K562 (cell line): Measurements from ENCODE around the gene APOBEC3G. TPM values are rescaled to one million over a fixed set of nuclear protein-coding genes. Genes with fewer than 3 reads are reported as not detected.

Experiments used
- CCNT2 ChIP-seq: IDR thresholded peaks from 2 replicates; pipeline ENCODE4 v1.6.1; 2011; ENCODE audit warnings: borderline replicate concordance, low read depth, mild to moderate bottlenecking, moderate library complexity, mixed read lengths, low read length; ENCODE audit not compliant: insufficient read length; ENCODE audit errors: extremely low read depth
- CHD2 ChIP-seq: IDR thresholded peaks from 2 replicates; pipeline ENCODE4 v1.6.1; 2011; ENCODE audit warnings: low read depth, low read length
- MIER1 ChIP-seq: fragments of 450-650 bp; IDR thresholded peaks from 2 replicates; pipeline ENCODE4 v1.6.1; 2016; ENCODE audit warnings: antibody characterized with exemption, mild to moderate bottlenecking, low read depth
- SPI1 ChIP-seq: IDR thresholded peaks from 2 replicates; pipeline ENCODE4 v1.6.1; 2011; ENCODE audit warnings: low read depth, low read length, control low read depth, borderline replicate concordance
- YY1 ChIP-seq, 3 experiments: IDR thresholded peaks; 2 replicates each; pipeline ENCODE4 v1.6.1; 2011; ENCODE audit warnings: low read length in 2 of 3, mild to moderate bottlenecking in 2 of 3, moderate library complexity in 2 of 3, borderline replicate concordance in 1 of 3, control low read depth in 1 of 3, low read depth in 1 of 3; ENCODE audit not compliant: insufficient read depth in 3 of 3, insufficient replicate concordance in 2 of 3, control insufficient read depth in 1 of 3, insufficient read length in 1 of 3; ENCODE audit errors: extremely low read depth in 1 of 3
- polyA plus RNA-seq, 8 experiments: library from polyadenylated mRNA; depleted of rRNA in 4 of 8; stranded (reverse) in 5 of 8; unstranded in 3 of 8; fragments of >200 nt; fragmentation: Nextera tagmentation in 2 of 8; fragmentation: Illumina TruSeq in 1 of 8; extraction: Ambion mirVana in 2 of 8; extraction: Trizol in 1 of 8; gene quantifications; 2 replicates each; pipeline versions ENCODE4 v1.2.1 to v1.2.3, GENCODE V29; 2011 to 2014; ENCODE audit warnings: inconsistent platforms in 1 of 8, missing spikeins in 1 of 8
- total RNA-seq, 7 experiments: library from RNA; depleted of rRNA in 6 of 7; stranded (reverse); fragments of >200 nt in 6 of 7; fragmentation: Illumina TruSeq in 2 of 7; extraction: Trizol in 2 of 7; gene quantifications; 2 replicates each; pipeline versions ENCODE4 v1.2.1 to v1.2.3, GENCODE V29; 2011 to 2021; ENCODE audit warnings: low replicate concordance in 1 of 7
- TF ChIP-seq, protein P1 (sequence below): fragments of 450-650 bp; IDR thresholded peaks from 2 replicates; pipeline ENCODE4 v1.6.1; 2018; ENCODE audit not compliant: partially characterized antibody
- TF ChIP-seq, protein P2 (sequence below), 3 experiments: fragments of 200-800 bp in 1 of 3; sonication (Bioruptor generic) in 1 of 3; sonication (generic) in 1 of 3; formaldehyde crosslinking in 1 of 3; IDR thresholded peaks; 2 replicates each; pipeline versions ENCODE4 v1.6.1 to v1.8.0; 2016 to 2022; ENCODE audit warnings: mild to moderate bottlenecking in 2 of 3, missing compliant biosample characterization in 2 of 3, missing genetic modification characterization in 2 of 3, missing genetic modification reagents in 1 of 3

APOBEC3G gene
- total and polyA plus RNA-seq, 9 of the 15 experiments (the other 6 are each of a cell fraction or from before 2014, with no cell fraction given): 5.2 to 20.8 (median 11.4) TPM

DNA sequence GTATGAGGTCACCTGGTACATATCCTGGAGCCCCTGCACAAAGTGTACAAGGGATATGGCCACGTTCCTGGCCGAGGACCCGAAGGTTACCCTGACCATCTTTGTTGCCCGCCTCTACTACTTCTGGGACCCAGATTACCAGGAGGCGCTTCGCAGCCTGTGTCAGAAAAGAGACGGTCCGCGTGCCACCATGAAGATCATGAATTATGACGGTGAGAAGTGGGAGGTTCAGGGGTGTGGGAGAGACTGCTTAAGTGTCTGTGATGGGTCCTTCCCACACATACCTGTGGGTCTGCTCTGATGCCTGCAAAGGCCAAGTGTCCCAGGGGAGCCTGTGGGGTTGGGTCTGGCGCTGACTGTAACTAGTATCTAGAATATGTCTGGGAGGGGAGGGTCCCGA, 3.9 kb downstream of the APOBEC3G start (continued):
- TF ChIP-seq MIER1 (no peak), YY1 (IDR thresholded peaks at IDR 0.05; ENCODE audit: borderline replicate concordance in 1 of 3, control insufficient read depth in 1 of 3, extremely low read depth in 1 of 3, insufficient read depth in 3 of 3, insufficient read length in 1 of 3, insufficient replicate concordance in 2 of 3, low read depth in 1 of 3, low read length in 2 of 3) (no peak), SPI1 (no peak), CHD2 (no peak), CCNT2 (no peak)
- TF ChIP-seq, protein P1, sequence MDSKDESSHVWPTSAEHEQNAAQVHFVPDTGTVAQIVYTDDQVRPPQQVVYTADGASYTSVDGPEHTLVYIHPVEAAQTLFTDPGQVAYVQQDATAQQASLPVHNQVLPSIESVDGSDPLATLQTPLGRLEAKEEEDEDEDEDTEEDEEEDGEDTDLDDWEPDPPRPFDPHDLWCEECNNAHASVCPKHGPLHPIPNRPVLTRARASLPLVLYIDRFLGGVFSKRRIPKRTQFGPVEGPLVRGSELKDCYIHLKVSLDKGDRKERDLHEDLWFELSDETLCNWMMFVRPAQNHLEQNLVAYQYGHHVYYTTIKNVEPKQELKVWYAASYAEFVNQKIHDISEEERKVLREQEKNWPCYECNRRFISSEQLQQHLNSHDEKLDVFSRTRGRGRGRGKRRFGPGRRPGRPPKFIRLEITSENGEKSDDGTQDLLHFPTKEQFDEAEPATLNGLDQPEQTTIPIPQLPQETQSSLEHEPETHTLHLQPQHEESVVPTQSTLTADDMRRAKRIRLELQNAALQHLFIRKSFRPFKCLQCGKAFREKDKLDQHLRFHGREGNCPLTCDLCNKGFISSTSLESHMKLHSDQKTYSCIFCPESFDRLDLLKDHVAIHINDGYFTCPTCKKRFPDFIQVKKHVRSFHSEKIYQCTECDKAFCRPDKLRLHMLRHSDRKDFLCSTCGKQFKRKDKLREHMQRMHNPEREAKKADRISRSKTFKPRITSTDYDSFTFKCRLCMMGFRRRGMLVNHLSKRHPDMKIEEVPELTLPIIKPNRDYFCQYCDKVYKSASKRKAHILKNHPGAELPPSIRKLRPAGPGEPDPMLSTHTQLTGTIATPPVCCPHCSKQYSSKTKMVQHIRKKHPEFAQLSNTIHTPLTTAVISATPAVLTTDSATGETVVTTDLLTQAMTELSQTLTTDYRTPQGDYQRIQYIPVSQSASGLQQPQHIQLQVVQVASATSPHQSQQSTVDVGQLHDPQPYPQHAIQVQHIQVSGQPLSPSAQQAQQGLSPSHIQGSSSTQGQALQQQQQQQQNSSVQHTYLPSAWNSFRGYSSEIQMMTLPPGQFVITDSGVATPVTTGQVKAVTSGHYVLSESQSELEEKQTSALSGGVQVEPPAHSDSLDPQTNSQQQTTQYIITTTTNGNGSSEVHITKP: no peak
- TF ChIP-seq, protein P2, sequence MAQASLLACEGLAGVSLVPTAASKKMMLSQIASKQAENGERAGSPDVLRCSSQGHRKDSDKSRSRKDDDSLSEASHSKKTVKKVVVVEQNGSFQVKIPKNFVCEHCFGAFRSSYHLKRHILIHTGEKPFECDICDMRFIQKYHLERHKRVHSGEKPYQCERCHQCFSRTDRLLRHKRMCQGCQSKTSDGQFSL (CRISPR knock-in tag; IDR thresholded peaks at IDR 0.05): no peak
- TF ChIP-seq, protein P2 (tag; IDR thresholded peaks at IDR 0.05): no peak
